DOHH2 (cell line): ENCODE measurements around the gene UQCRH.
A peak's percentile ranks its signal among the peaks of the same experiment; 100 is the strongest.

ENCODE experiments used
- H3F3A ChIP-seq: fragments of 200-600 bp; sonication (generic), shearing (Covaris generic); 2 replicates; pipeline ENCODE4 v1.6.0; 2016; ENCODE audit warnings: antibody characterized with exemption, mild to moderate bottlenecking; ENCODE audit not compliant: control insufficient read depth, insufficient read depth
- H3K27ac ChIP-seq: fragments of 200-600 bp; sonication (generic); 2 replicates; pipeline ENCODE4 v1.5.1; 2014; ENCODE audit warnings: low read depth, mild to moderate bottlenecking, low read length, moderate library complexity
- H3K27me3 ChIP-seq: fragments of 200-600 bp; sonication (generic); 2 replicates; pipeline ENCODE4 v1.6.1; 2014; ENCODE audit warnings: mild to moderate bottlenecking, low read length, mixed read lengths; ENCODE audit not compliant: control insufficient read depth
- H3K36me3 ChIP-seq: fragments of 200-600 bp; sonication (generic); 2 replicates; pipeline ENCODE4 v1.6.1; 2014; ENCODE audit warnings: mild to moderate bottlenecking, low read length, moderate library complexity, mixed read lengths; ENCODE audit not compliant: control insufficient read depth
- H3K4me1 ChIP-seq: fragments of 200-600 bp; sonication (generic); 2 replicates; pipeline ENCODE4 v1.6.1; 2014; ENCODE audit warnings: mild to moderate bottlenecking, low read length, mixed read lengths; ENCODE audit not compliant: control insufficient read depth
- H3K4me2 ChIP-seq: fragments of 200-600 bp; sonication (generic); 2 replicates; pipeline ENCODE4 v1.6.0; 2014; ENCODE audit warnings: mild to moderate bottlenecking, low read length, moderate library complexity
- H3K4me3 ChIP-seq: fragments of 200-600 bp; sonication (generic); 2 replicates; pipeline ENCODE4 v1.5.1; 2014; ENCODE audit warnings: mild to moderate bottlenecking, low read length, mixed read lengths
- H3K79me2 ChIP-seq: fragments of 200-600 bp; sonication (generic); 2 replicates; pipeline ENCODE4 v1.6.1; 2014; ENCODE audit warnings: mild to moderate bottlenecking, low read length, mixed read lengths; ENCODE audit not compliant: control insufficient read depth
- H3K9me2 ChIP-seq: fragments of 200-600 bp; sonication (generic); replicated peaks from 2 replicates; pipeline ENCODE4 v1.6.1; 2014; ENCODE audit warnings: mild to moderate bottlenecking, low read length, mixed read lengths; ENCODE audit not compliant: control insufficient read depth
- H3K9me3 ChIP-seq: fragments of 200-600 bp; sonication (generic); 2 replicates; pipeline ENCODE4 v1.6.1; 2014; ENCODE audit warnings: antibody characterized with exemption, low read length, mixed read lengths; ENCODE audit not compliant: control insufficient read depth, insufficient read depth
- H4K20me1 ChIP-seq: fragments of 200-600 bp; sonication (generic); 2 replicates; pipeline ENCODE4 v1.6.0; 2014; ENCODE audit warnings: low read depth, mild to moderate bottlenecking, antibody characterized with exemption, low read length, moderate library complexity; ENCODE audit not compliant: control insufficient read depth, insufficient read depth
- CTCF ChIP-seq: fragments of 200-600 bp; sonication (generic); IDR thresholded peaks from one replicate; pipeline ENCODE4 v1.5.1; 2014; ENCODE audit warnings: antibody characterized with exemption, mild to moderate bottlenecking, low read depth, low read length; ENCODE audit not compliant: poor library complexity, severe bottlenecking
- EZH2phosphoT487 ChIP-seq: fragments of 200-600 bp; sonication (generic); IDR thresholded peaks from 2 replicates; pipeline ENCODE4 v1.6.1; 2017; ENCODE audit warnings: borderline replicate concordance, mild to moderate bottlenecking, antibody characterized with exemption, low read length, moderate library complexity, mixed read lengths

The UQCRH gene

GRCh38 chr1:46301808-46302640 lies 1.5 kb upstream of the UQCRH start:
- Histone ChIP-seq H3F3A (peaks cover 3% of the 10 kb centered on the region), H3K27me3 (no peaks in the 10 kb centered on the region), H3K27ac (peak overlapping the region; percentile 77), H3K9me2 (no peaks in the 10 kb centered on the region), H3K4me3 (peak overlapping the region; percentile 81), H3K36me3 (peaks cover 73% of the 10 kb centered on the region), H3K4me2 (peak overlapping the region; percentile 92), H3K4me1 (peaks cover 21% of the 10 kb centered on the region), H3K9me3 (no peaks in the 10 kb centered on the region), H4K20me1 (peaks cover 22% of the 10 kb centered on the region; the same call in 1 of the 2 replicates), H3K79me2 (peaks cover 96% of the 10 kb centered on the region)
- TF ChIP-seq CTCF (peak; percentile 58), EZH2phosphoT487 (no peak)

- TF ChIP-seq CTCF (no peak), EZH2phosphoT487 (no peak)
- Histone ChIP-seq H3K4me3 (peak overlapping the region; percentile 81), H3F3A (peaks cover 3% of the 10 kb centered on the region), H4K20me1 (peaks cover 28% of the 10 kb centered on the region; the same call in 1 of the 2 replicates), H3K9me2 (no peaks in the 10 kb centered on the region), H3K4me2 (peak overlapping the region; percentile 92), H3K9me3 (no peaks in the 10 kb centered on the region), H3K27me3 (no peaks in the 10 kb centered on the region), H3K4me1 (peaks cover 27% of the 10 kb centered on the region), H3K27ac (peak overlapping the region; percentile 77), H3K79me2 (peaks cover 99% of the 10 kb centered on the region), H3K36me3 (peaks cover 73% of the 10 kb centered on the region)
These were observed 859 bp upstream of the UQCRH start for GRCh38 chr1:46302641-46303037.

- H3K4me2 ChIP-seq, result peak overlapping the region; percentile 92
- no peaks in the 10 kb centered on the region for H3K9me3 ChIP-seq
- H3F3A ChIP-seq, result peaks cover 6% of the 10 kb centered on the region; the same call in 1 of the 2 replicates
- peak overlapping the region; percentile 77 for H3K27ac ChIP-seq
- H4K20me1 ChIP-seq, result peaks cover 34% of the 10 kb centered on the region; the same call in 1 of the 2 replicates
- no peaks in the 10 kb centered on the region for H3K9me2 ChIP-seq
- H3K79me2 ChIP-seq, result peaks cover 99% of the 10 kb centered on the region
- H3K4me3 ChIP-seq, result peak overlapping the region; percentile 81
- TF ChIP-seq CTCF, result no peak
- no peak for TF ChIP-seq EZH2phosphoT487
- H3K4me1 ChIP-seq, result peaks cover 39% of the 10 kb centered on the region
- peaks cover 73% of the 10 kb centered on the region for H3K36me3 ChIP-seq
- H3K27me3 ChIP-seq, result no peaks in the 10 kb centered on the region
These were observed 401 bp downstream of the UQCRH start for GRCh38 chr1:46303872-46304326.
